HFFc6 (cell line): Measurements from ENCODE around the gene DLEU7. TPM values are rescaled to one million over a fixed set of nuclear protein-coding genes. Genes with fewer than 3 reads are reported as not detected.

Experiments
- DNase-seq: peaks from one replicate; pipeline ENCODE4 v3.0.0-alpha.2; 2018
- H3K27ac Mint-ChIP-seq: 2 replicates; pipeline ENCODE4 v1.8.0; 2020; ENCODE audit warnings: mild to moderate bottlenecking, mixed read lengths
- H3K27me3 Mint-ChIP-seq: 2 replicates; pipeline ENCODE4 v1.8.0; 2021; ENCODE audit warnings: mild to moderate bottlenecking, moderate library complexity, mixed read lengths; ENCODE audit not compliant: insufficient read depth
- H3K36me3 Mint-ChIP-seq: 2 replicates; pipeline ENCODE4 v1.8.0; 2021; ENCODE audit warnings: low read depth, mixed read lengths
- H3K4me1 Mint-ChIP-seq: 2 replicates; pipeline ENCODE4 v1.8.0; 2020; ENCODE audit warnings: low read depth, mixed read lengths
- H3K4me3 Mint-ChIP-seq: 2 replicates; pipeline ENCODE4 v1.8.0; 2020; ENCODE audit warnings: mild to moderate bottlenecking, moderate library complexity, mixed read lengths
- H3K9me3 Mint-ChIP-seq: 2 replicates; pipeline ENCODE4 v1.8.0; 2020; ENCODE audit warnings: mild to moderate bottlenecking, mixed read lengths
- long read RNA-seq: library from polyadenylated mRNA; unstranded; transcript quantifications from one replicate; pipeline ENCODE4 v2.0.0, GENCODE V29; 2019
- total RNA-seq, 6 experiments: library from RNA; stranded (reverse); fragmentation: NEBNext Ultra II Directional; extraction: Animal tissue kit (Norgen Biotek cat#: 25700); gene quantifications; 2 replicates in 1 of 6; 3 replicates in 5 of 6; pipeline ENCODE4 v1.2.3, GENCODE V29; 2021
- TF ChIP-seq, protein P1 (sequence below): fragments of 200-600 bp; sonication (generic); IDR thresholded peaks from 2 replicates; pipeline ENCODE4 v1.5.0; 2021; ENCODE audit warnings: antibody characterized with exemption, mild to moderate bottlenecking

Gene DLEU7
- total RNA-seq = not detected
- long read RNA-seq = 0 reads

DNA sequence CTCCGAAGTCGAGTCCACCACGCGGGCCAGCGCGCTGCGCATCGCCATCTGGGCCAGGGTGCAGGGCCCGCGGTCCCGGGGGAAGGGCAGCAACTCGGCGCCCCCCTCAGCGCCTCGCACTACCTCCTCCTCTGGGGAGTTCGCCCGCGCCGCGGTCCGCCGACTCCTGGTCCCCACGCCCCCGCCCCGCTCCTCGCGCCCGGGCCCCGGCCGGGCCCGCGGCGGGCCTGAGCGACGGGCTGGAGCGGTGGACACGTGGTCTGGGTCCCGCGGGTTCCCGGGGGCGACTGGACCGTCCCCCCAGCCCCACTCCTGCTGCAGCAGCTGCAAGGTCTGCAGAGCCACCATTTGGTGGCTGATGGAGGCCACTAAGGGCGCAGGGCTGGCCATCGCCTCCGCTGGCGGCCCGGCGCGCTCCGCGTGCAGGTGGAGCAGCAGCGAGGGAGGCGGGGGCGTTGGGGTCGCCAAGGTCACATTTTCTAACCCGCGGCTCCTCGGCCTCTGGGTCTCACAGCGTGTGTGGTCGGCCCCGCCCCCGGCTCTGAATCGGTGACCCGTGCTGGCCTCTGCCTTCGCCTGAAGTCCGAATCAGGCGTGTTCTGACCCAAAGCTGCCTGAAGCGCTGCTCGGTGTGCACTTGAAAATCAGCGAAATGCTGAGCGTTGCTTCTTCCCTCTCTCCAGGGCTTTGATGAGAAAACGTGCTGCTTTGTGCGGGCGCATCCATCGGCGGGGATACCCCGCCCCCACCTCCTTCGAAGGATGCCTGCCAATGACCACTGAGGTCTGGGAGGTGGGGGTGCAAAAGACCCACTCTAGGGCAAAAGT, at the start of gene DLEU7:
Gene DLEU7, minus strand, starts transcription at position 436 of the 827 bp plus-strand sequence. Its CDS starts 46 bp downstream, at position 390.
- Mint-ChIP-seq H3K27me3 (peaks cover 13% of the 10 kb centered on the region), H3K36me3 (no peaks in the 10 kb centered on the region), H3K27ac (no peak within 1 kb of the TSS), H3K4me3 (no peak within 1 kb of the TSS), H3K4me1 (no peaks in the 10 kb centered on the region), H3K9me3 (no peaks in the 10 kb centered on the region)
- no peak for DNase-seq
- TF ChIP-seq, protein P1, sequence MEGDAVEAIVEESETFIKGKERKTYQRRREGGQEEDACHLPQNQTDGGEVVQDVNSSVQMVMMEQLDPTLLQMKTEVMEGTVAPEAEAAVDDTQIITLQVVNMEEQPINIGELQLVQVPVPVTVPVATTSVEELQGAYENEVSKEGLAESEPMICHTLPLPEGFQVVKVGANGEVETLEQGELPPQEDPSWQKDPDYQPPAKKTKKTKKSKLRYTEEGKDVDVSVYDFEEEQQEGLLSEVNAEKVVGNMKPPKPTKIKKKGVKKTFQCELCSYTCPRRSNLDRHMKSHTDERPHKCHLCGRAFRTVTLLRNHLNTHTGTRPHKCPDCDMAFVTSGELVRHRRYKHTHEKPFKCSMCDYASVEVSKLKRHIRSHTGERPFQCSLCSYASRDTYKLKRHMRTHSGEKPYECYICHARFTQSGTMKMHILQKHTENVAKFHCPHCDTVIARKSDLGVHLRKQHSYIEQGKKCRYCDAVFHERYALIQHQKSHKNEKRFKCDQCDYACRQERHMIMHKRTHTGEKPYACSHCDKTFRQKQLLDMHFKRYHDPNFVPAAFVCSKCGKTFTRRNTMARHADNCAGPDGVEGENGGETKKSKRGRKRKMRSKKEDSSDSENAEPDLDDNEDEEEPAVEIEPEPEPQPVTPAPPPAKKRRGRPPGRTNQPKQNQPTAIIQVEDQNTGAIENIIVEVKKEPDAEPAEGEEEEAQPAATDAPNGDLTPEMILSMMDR = no peak

DNA sequence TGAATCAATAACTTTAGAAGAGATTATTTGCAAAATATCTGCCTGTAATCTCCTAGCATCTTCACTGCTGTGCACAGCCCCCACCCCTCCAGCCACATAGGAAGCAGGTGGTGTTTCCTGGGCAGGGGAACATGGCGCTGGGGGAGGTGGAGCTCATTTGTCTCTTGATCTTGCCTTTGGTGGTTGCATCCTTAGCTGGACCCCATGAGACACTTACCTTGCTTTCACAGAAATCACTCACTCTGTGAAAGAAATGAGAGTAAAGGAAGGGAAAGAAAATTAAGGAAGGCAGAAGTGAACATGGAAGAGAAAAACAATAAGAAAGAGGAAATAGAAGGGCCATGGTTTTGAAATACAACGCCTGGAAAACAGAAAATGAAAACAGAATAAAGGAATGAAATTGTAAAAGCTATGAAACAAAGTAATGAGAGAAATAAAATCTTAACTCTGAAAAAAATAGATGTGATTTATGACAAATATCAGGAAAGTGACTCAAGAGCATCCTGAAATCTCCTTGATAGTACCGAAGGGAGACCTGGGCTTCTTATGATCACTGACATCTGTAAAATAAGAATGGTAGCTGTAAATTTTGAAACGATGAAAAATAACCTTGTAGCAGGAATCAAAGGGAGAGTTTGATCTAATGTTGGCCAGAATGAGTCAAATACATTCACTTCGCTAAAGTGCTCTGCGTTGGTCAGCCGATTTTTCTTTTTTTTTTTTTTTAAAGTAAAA, 48.9 kb upstream of the DLEU7 start:
- DNase-seq = no peak
- Mint-ChIP-seq H3K9me3 (no peaks in the 10 kb centered on the region), H3K36me3 (no peaks in the 10 kb centered on the region), H3K27me3 (no peaks in the 10 kb centered on the region; the same call in none of the 2 replicates), H3K4me1 (peaks cover 16% of the 10 kb centered on the region; the same call in 1 of the 2 replicates), H3K4me3 (no peak overlapping the region; the same call in 1 of the 2 replicates), H3K27ac (no peak overlapping the region)
- TF ChIP-seq, protein P1 = no peak

DNA sequence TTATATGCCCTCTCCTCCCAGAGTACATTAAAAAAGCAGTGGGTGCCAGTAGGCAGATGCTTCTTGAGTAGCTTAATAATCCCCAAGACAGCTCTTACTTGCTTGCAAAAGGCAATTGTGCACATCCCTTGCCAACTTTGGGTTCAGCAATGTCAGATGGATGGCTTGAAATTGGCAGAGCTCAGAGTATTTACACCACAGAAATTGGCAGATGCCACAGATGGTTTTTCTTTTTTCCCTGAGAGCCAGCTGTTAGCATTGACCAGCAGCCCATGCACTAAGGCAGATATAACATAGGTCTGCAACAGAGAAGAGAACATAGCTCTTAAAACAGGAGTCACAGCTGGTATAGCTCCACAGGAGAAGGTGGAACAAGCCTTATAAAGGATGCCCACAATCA, 47.7 kb upstream of the DLEU7 start:
- H3K36me3 Mint-ChIP-seq = no peaks in the 10 kb centered on the region
- no peak for DNase-seq

DNA sequence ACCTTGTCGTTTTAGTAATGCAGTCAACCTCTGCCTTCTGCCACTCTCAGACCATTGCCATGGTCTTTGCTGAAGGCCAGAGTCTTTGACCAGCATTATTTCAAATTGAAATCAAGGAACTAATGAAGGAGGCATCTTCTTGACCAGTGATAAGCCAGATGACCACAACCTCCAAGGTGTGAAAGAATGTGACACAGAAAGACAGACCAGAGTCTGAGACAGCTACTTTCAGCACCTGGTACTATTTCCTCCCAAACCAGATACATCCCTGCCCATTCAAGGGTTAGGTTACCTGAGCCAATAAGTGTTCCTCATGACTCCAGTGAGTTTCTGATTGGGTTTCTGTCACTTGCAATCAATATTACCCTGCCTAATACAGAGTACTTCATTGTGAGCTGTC, 45.8 kb upstream of the DLEU7 start:
- H3K4me1 Mint-ChIP-seq = peaks cover 16% of the 10 kb centered on the region; the same call in 1 of the 2 replicates
- H3K27me3 Mint-ChIP-seq = no peaks in the 10 kb centered on the region; the same call in none of the 2 replicates
- TF ChIP-seq, protein P1 = no peak
- H3K4me3 Mint-ChIP-seq = no peak overlapping the region
- no peaks in the 10 kb centered on the region for H3K9me3 Mint-ChIP-seq
- no peak for DNase-seq
- H3K36me3 Mint-ChIP-seq = no peaks in the 10 kb centered on the region
- no peak overlapping the region for H3K27ac Mint-ChIP-seq

More for the DNA sequence above, 47.7 kb upstream of the DLEU7 start:
- Mint-ChIP-seq H3K4me3 (no peak overlapping the region), H3K9me3 (no peaks in the 10 kb centered on the region), H3K4me1 (peaks cover 16% of the 10 kb centered on the region; the same call in 1 of the 2 replicates), H3K27me3 (no peaks in the 10 kb centered on the region; the same call in none of the 2 replicates), H3K27ac (no peak overlapping the region)
- TF ChIP-seq, protein P1 = no peak

DNA sequence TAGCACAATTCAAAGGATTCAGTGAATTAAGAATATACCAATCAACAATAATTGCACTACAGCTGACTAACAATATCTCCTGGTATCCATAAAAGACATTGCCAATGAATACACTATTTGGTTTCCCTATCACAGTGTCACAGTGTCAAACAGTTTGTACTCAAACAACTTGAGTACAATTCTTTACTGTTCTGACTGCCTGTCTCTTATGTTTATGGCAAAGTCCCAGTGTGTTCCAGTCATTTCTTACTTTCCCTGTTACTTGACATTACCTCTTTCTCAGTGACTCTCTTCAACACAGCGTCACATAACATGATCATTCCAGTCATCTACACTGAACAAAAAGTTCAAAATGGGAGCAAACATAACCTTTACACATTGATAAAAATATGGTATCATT, 44.9 kb upstream of the DLEU7 start:
- DNase-seq = no peak
- no peaks in the 10 kb centered on the region; the same call in none of the 2 replicates for H3K27me3 Mint-ChIP-seq
- no peaks in the 10 kb centered on the region for H3K9me3 Mint-ChIP-seq
- H3K4me3 Mint-ChIP-seq = no peak overlapping the region
- TF ChIP-seq, protein P1 = no peak
- H3K4me1 Mint-ChIP-seq = peaks cover 13% of the 10 kb centered on the region; the same call in 1 of the 2 replicates
- H3K36me3 Mint-ChIP-seq = no peaks in the 10 kb centered on the region
- H3K27ac Mint-ChIP-seq = no peak overlapping the region
